ENCODE results near the gene TSPOAP1. TPM values are rescaled to one million over a fixed set of nuclear protein-coding genes. Genes with fewer than 3 reads are reported as not detected.

TSPOAP1 gene
- total RNA-seq, 2 donors from 2014 or later, result 22.6 to 26.3 TPM

DNA sequence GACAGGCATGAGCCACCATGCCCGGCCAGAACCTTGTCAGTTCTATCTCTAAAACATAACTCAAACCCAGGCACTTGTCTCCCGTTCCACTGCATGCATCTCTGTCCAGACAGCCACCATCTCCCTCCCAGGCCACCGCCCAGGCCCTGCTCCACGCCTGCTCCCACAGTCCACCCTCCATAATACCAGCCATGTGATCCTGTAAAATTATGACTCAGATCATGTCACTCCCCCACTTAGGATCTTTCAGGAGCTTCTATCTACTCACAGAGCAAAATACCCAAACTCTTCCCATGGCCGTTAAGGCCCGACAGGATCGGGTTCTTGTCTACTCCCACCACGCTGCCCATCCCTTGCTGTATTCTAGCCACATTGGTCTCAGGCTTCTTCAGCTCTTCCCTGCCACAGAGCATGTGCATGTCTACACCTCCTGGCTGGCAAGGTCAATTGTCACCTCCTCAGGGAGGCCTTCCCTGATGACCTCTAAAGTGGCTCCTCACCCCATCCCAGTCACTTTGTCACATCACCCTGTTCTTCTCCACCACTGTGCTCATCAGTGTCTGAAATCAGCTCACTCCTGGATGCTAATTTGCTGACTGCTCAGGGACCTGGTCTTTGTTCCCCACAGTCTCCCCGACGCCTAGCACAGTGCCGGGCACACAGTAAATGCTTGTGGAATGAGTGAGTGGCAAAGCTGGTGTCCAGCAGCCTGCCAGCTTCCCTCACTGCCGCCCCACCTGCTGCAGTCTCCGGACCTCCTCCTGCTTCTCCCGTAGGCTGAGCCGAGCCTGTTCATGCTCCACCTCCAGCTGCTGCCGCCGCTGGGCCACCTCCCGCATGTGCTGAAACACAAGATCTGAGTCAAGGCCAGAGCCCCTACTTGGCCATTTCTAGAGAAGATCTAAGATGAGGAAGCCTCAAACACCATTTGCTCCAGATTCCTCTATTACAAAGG is 6.7 kb downstream of the TSPOAP1 start:
- Histone ChIP-seq H3K9me3 (no peaks in the 10 kb centered on the region), H3K27ac (no peak overlapping the region), H3K27me3 (replicated peaks; ENCODE audit: insufficient read depth) (no peaks in the 10 kb centered on the region), H3K4me1 (ENCODE audit: control insufficient read depth in 1 of 2, low read depth in 2 of 2) (peaks cover 6 to 22% of the 10 kb centered on the region in 2 donors), H3K4me3 (no peak overlapping the region), H3K36me3 (no peaks in the 10 kb centered on the region)
- ATAC-seq (ENCODE audit: insufficient number of reproducible peaks, low FRiP score, low read depth) (no peak), DNase-seq (ENCODE audit: low spot score) (no peak)
- TF ChIP-seq CTCF (IDR thresholded peaks at IDR 0.05), result no peak

GRCh38 chr17:58320570-58321323 is 7.8 kb downstream of the TSPOAP1 start:
- no peak for TF ChIP-seq CTCF (IDR thresholded peaks at IDR 0.05)
- Histone ChIP-seq H3K4me3 (no peak overlapping the region), H3K27me3 (replicated peaks; ENCODE audit: insufficient read depth) (no peaks in the 10 kb centered on the region), H3K36me3 (no peaks in the 10 kb centered on the region), H3K4me1 (ENCODE audit: control insufficient read depth in 1 of 2, low read depth in 2 of 2) (peaks cover 6 to 22% of the 10 kb centered on the region in 2 donors), H3K27ac (no peak overlapping the region), H3K9me3 (no peaks in the 10 kb centered on the region)
- ATAC-seq (ENCODE audit: insufficient number of reproducible peaks, low FRiP score, low read depth), result no peak
- DNase-seq (ENCODE audit: low spot score), result no peak

DNA sequence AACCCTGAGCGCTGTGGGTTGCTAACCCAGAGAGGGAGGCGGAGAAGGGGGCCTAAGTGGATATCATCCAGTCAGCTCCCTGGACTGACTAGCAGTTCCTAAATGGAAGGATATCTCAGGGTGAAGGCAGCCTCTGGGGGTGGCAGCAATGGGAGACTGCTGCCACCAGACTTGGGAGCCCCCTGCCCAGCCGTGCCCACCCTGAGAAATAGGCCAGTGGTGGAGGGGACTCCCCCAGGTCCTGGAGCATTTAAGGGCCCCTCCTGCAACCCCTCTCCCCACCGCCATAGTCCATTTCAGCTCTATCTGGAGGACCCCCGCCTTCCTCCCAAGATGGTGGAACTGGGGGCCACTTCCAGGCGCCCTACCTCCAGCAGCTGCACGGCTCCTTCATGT is 8.4 kb downstream of the TSPOAP1 start:
- H3K4me3 ChIP-seq, result no peak overlapping the region
- DNase-seq (ENCODE audit: low spot score), result no peak
- H3K27ac ChIP-seq, result no peak overlapping the region
- no peaks in the 10 kb centered on the region for H3K27me3 ChIP-seq (replicated peaks; ENCODE audit: insufficient read depth)
- peaks cover 4 to 19% of the 10 kb centered on the region in 2 donors for H3K4me1 ChIP-seq (ENCODE audit: control insufficient read depth in 1 of 2, low read depth in 2 of 2)
- no peaks in the 10 kb centered on the region for H3K9me3 ChIP-seq
- no peaks in the 10 kb centered on the region for H3K36me3 ChIP-seq
- TF ChIP-seq CTCF (IDR thresholded peaks at IDR 0.05), result no peak
- no peak for ATAC-seq (ENCODE audit: insufficient number of reproducible peaks, low FRiP score, low read depth)

- no peak for ATAC-seq (ENCODE audit: insufficient number of reproducible peaks, low FRiP score, low read depth)
- peaks cover 0 to 12% of the 10 kb centered on the region in 2 donors for H3K4me1 ChIP-seq (ENCODE audit: control insufficient read depth in 1 of 2, low read depth in 2 of 2)
- no peaks in the 10 kb centered on the region for H3K9me3 ChIP-seq
- H3K27me3 ChIP-seq (replicated peaks; ENCODE audit: insufficient read depth), result no peaks in the 10 kb centered on the region
- H3K36me3 ChIP-seq, result no peaks in the 10 kb centered on the region
- no peak for TF ChIP-seq CTCF (IDR thresholded peaks at IDR 0.05)
- no peak overlapping the region for H3K27ac ChIP-seq
- DNase-seq (ENCODE audit: low spot score), result no peak
- H3K4me3 ChIP-seq, result no peak overlapping the region
Observed at GRCh38 chr17:58319173-58320162, 9.1 kb downstream of the TSPOAP1 start.
